Suppressor macrophage treated with lipopolysaccharide for 1 hour (primary cell): ENCODE results near the gene SOX4.

ENCODE experiments used
- DNase-seq, 3 donors: peaks; one replicate each; pipeline ENCODE4 v3.0.0-alpha.2; 2020 to 2022

Gene SOX4

DNA sequence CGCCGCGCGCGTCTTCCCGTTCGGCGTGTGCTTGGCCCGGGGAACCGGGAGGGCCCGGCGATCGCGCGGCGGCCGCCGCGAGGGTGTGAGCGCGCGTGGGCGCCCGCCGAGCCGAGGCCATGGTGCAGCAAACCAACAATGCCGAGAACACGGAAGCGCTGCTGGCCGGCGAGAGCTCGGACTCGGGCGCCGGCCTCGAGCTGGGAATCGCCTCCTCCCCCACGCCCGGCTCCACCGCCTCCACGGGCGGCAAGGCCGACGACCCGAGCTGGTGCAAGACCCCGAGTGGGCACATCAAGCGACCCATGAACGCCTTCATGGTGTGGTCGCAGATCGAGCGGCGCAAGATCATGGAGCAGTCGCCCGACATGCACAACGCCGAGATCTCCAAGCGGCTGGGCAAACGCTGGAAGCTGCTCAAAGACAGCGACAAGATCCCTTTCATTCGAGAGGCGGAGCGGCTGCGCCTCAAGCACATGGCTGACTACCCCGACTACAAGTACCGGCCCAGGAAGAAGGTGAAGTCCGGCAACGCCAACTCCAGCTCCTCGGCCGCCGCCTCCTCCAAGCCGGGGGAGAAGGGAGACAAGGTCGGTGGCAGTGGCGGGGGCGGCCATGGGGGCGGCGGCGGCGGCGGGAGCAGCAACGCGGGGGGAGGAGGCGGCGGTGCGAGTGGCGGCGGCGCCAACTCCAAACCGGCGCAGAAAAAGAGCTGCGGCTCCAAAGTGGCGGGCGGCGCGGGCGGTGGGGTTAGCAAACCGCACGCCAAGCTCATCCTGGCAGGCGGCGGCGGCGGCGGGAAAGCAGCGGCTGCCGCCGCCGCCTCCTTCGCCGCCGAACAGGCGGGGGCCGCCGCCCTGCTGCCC is 1.1 kb downstream of the SOX4 start:
- peak; percentile 79 to 88 (median 84) for DNase-seq

- peak; percentile 19 to 50 (median 37) for DNase-seq
Observed at GRCh38 chr6:21595285-21596144, 2.0 kb downstream of the SOX4 start.

GRCh38 chr6:21596145-21596948 is 2.8 kb downstream of the SOX4 start:
- peak; percentile 65 to 85 (median 74) for DNase-seq

DNA sequence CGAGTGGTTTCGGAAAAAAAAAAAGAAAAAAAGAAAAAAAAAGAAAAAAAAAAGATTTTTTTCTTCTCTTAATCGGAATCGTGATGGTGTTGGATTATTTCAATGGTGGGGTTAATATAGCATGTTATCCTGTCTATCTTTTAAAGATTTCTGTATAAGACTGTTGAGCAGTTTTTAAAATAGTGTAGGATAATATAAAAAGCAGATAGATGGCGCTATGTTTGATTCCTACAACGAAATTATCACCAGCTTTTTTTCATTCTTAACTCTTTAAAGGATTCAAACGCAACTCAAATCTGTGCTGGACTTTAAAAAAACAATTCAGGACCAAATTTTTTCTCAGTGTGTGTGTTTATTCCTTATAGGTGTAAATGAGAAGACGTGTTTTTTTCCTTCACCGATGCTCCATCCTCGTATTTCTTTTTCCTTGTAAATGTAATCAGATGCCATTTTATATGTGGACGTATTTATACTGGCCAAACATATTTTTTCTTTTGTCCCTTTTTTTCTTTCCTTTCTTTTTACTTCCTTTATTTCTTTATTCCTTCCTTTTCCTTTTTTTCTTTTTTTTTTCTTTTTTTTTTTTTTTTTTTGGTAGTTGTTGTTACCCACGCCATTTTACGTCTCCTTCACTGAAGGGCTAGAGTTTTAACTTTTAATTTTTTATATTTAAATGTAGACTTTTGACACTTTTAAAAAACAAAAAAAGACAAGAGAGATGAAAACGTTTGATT is 3.6 kb downstream of the SOX4 start:
- peak; percentile 28 to 71 (median 70) for DNase-seq

- DNase-seq = peak in 2 of 3 donors; percentile 29 to 35
Observed at GRCh38 chr6:21597801-21598673, 4.5 kb downstream of the SOX4 start.

DNA sequence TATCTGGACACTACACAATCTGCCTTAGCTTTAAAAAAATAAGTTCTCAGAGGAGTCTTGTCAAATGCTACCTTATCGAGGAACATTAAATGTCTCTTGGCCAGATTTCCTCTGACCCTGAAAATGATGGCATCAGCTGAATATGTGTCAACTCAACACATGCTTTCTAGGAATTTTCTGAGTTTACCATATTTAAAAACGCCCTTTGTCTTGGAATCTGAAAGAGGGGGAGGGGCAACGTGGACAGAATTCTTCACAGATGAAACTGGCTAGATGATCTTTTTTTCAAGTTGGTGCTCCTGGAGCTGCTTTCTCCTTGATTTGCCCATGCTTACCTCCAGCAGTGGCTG is 5.1 kb downstream of the SOX4 start:
- DNase-seq = peak in 1 of 3 donors; percentile 13

GRCh38 chr6:21599051-21599696 is 5.6 kb downstream of the SOX4 start:
- DNase-seq = no peak

- DNase-seq = no peak
Observed at GRCh38 chr6:21601339-21601923, 7.9 kb downstream of the SOX4 start.

DNA sequence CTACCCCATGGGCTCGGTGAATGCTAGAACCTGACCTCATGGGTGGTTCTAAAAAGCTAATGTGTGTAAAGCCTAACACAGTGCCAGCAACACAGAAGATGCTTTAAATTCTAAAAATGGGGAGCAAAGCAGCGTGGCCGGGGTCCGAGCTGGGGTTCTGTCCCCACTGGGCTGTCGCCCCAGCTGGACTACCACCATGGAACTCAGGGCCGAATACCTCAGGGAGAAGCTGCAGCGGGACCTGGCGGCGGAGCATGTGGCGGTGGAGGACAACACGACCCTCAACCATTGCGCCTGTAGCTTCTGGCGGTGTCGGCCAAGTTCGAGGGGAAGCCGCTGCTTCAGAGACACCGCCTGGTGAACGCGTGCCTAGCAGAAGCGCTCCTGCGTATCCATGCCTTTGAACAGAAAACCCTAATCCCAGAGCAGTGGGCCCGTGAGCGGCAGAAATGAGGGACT is 8.4 kb downstream of the SOX4 start:
- DNase-seq = no peak

DNA sequence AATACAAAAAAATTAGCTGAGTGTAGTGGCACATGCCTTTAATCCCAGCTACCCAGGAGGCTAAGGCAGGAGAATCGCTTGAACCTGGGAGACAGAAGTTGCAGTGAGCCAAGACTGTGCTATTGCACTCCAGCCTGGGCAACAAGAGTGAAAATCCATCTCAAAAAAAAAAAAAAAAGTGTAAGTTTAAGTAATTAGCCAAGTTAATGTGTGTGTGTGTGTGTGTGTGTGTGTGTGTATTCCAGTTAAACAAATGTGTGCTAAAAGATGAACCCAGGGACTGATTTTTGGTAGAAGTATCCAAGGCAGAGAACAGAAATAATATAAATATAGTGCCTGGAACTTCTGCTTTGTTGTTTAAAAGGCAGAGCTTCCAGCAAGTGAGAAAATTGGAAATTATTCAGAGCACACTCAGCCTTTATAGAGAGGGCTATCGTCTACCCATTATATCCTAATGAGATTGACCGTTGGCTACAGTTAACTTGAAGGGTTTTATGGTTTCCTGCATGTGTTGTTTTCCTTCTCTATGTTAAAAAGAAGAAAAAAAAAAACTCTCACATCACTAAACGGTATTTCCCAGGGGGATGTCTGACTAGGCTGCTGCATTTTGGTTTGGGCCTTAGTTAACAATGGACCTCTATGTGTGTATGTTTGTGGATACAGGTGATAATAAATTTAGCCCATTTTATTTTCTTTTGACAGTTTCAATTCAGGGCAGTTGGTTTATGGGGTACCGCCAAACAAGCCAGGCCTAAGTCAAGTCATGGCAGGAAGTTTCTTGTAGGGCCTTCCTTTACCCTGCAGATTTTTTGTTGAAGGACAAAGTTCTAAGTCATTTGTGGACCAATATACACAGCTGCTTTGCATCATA is 9.8 kb downstream of the SOX4 start:
- no peak for DNase-seq

- no peak for DNase-seq
Observed at GRCh38 chr6:21604081-21604480, 10.5 kb downstream of the SOX4 start.

DNA sequence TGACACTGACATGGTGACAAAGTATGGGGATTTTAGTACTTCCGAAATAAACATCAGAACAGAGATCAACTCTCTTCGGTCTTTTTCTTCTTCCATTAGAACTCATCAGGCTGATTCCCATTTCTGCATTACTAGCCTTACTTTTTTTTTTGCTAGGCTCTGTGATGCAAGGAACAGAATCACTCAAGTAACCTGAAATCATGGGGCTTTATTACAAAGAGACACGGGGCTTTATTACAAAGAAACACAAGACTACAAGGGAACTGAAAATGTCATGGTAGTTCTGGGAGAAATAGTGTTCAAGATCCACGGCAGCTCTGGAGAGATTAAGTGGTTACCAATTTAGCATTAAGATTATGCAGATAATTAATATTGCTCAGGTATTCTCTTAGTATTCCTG is 11.6 kb downstream of the SOX4 start:
- DNase-seq = peak in 2 of 3 donors; percentile 23 to 37

GRCh38 chr6:21608601-21609000 is 15.1 kb downstream of the SOX4 start:
- peak; percentile 51 to 74 (median 65) for DNase-seq

DNA sequence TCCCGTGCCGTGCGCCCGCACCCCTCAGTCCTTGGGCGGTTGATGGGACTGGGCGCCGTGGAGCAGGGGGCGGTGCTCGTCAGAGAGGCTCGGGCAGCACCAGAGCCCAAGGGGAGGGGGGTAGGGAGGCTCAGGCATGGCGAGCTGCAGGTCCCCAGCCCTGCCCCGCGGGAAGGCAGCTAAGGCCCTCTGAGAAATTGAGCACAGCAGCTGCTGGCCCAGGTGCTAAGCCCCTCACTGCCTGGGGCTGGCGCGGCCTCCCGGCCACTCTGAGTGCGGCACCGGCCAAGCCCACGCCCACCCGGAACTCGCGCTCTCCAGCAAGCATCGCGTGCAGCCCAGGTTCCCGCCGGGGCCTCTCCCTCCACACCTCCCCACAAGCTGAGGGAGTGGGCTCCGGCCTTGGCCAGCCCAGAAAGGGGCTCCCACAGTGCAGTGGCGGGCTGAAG is 16.4 kb downstream of the SOX4 start:
- DNase-seq = no peak

DNA sequence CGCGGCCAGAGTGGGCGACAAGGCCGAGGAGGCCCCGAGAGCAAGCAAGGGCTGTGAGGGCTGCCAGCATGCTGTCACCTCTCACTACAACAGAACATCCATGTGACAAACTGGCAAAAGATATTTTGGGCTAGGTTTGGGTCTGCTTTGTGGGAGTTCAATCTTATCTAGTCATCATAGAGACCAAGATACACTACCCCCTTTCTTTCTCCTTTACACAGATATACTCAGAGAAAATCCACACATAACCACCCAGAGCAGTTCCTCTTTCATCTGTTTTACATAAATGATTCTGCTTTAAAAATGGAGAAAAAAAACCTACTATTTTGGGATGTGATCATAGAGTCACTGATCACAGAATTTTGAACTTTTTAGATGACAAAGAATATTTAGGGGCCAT is 16.8 kb downstream of the SOX4 start:
- peak; percentile 44 to 77 (median 62) for DNase-seq

GRCh38 chr6:21611485-21611884 is 17.9 kb downstream of the SOX4 start:
- DNase-seq = no peak

DNA sequence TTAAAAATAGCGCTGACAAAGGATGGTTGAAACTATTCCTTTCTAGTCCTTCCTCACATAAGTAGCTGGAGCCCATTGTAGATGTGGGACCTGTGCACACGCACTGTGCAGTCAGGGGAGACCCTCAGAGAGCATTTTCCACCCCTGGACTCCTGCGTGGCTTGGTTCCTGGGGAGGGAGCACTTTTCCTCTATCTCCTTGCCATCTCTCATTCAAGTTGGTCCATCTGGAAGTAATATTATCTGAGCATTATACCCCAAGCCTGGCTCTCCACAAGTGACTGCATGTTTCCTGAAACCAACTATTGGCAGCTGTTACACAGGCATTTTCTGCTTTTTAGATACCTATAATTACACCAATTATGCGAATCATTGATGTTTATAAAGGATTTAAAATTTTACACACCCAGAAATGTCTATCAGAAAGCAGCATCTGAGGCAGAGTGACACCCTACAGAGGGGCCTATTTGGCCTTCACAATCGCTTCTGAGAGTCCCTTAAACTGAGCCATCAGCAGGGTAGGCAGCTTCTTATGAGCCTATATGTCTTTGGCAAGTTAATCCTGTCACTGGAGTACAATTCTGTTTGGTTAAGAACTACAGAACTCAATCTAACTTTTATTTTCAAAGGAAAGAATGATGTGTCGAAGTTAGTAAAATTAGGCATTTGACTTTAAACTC is 18.7 kb downstream of the SOX4 start:
- no peak for DNase-seq

- no peak for DNase-seq
Observed at GRCh38 chr6:21613809-21614208, 20.3 kb downstream of the SOX4 start.
